Endometrial microvascular endothelial cells (primary cell): Measurements from ENCODE around the gene SHANK3. TPM values are rescaled to one million over a fixed set of nuclear protein-coding genes. Genes with fewer than 3 reads are reported as not detected.

Experiments
- in situ Hi-C: cut with HindIII; loops from 2 replicates; pipeline ENCODE4 v1.10.0; 2017; ENCODE audit warnings: low sequenced_read_pairs, low pct_unique_long_range_greater_than_20kb; ENCODE audit errors: inconsistent ontology term
- total RNA-seq: library from RNA; depleted of rRNA; stranded (reverse); fragments of >200 nt; gene quantifications from one replicate; pipeline ENCODE4 v1.2.3, GENCODE V29; 2015; ENCODE audit errors: inconsistent ontology term

Gene SHANK3
- total RNA-seq, 1 donor from 2014 or later = 22.2 TPM

DNA sequence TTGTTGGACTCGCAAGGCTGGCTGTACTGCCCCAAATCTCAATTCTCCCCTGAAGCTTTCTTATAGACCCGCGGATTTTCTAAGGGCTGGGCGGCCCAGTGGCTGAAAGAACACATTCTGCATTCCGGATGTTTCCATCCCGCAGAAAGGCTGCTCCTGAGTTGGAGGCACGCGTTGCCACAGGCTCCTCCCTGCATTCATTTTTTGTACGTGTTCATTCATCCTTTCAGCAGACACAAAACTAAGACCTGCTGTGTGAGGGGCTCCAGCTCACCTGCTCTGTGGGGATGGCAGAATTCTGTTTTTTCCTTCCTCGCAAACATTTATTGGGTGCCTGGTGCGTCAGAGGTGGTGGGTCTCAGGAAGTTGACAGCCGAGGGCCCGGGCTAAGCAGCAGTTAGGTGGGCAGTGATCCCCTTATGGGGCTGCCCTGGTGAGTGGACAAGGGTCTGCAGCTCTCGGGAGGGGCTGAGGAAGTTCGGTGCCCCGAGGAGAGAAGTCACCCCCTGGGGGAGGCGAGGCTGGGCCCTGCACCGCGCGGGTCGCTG lies 23.7 kb downstream of the SHANK3 start:
- in situ Hi-C loops = no loop called here

- in situ Hi-C loops = no loop called here
These were observed 24.4 kb downstream of the SHANK3 start for GRCh38 chr22:50696799-50697561.

- in situ Hi-C loops = no loop called here
These were observed 25.3 kb downstream of the SHANK3 start for GRCh38 chr22:50697667-50698506.

DNA sequence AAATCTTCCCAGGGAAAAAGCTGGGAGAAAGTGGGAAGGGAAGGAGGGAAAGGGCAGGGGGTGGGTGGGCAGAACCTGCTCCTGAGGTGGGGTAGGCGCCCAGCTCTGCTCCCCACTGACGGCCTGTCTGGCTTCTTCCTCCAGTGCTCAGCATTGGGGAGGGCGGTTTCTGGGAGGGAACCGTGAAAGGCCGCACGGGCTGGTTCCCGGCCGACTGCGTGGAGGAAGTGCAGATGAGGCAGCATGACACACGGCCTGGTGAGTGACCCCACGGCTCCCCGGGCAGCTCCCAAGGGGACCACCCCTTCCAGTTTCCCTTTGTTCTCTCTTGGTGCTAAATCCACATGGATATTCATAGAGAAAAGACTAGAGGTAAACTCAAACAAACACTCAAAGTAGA lies 25.9 kb downstream of the SHANK3 start:
- in situ Hi-C loops = no loop called here

GRCh38 chr22:50699001-50699755 lies 26.6 kb downstream of the SHANK3 start:
- in situ Hi-C loops = no loop called here

GRCh38 chr22:50699756-50700386 lies 27.2 kb downstream of the SHANK3 start:
- in situ Hi-C loops = no loop called here

DNA sequence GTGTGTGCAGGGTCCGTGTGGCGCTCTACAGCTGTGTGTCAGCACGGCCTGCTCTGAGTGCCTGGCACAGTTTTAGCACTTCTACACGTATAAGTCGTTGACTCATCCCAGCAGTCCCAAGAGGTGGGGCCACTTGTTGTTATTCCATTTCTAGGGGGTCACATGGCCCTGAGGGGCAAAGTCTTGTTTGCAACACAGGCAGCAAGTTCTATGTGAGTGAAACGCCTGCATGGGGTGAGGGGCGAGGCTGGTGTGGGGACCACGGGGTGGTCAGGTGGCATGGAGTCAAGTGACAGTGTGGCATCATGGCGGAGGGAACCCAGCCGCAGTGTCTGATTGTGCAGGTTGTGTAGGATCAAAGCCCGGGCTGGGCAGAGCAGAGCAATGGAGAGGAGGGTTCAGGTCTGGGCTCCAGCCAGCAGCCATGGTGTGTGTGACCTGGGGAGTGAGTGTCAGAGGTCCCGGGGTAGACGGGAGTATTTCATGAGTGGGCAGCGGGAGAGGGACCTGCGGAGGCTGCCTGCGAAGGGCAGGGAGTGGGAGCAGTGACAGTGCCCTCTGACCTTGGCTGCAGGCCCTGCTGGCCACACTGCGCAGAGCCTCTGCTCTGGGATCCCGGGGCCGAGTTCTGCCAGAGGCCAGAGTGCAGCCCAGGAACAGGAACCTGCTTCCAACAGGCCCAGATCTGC lies 27.9 kb downstream of the SHANK3 start:
- in situ Hi-C loops = no loop called here

DNA sequence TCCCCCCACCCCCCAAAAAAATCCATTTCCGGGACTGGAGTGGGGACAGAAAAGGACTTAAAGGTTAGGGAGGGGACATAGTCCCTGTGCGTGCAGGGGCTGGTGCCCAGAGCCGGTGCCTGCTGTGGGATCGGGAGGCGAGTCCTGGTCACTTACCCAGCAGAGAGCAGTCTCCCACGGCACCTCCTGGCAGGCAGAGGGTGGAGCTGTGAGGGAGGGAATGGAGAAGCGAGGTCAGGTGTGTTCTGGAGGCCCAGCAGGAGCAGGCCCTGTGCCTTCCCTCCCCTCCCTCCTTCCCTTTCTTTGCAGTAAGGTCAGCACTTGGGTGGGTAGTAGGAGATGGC lies 28.4 kb downstream of the SHANK3 start:
- in situ Hi-C loops = no loop called here

GRCh38 chr22:50701428-50702154 lies 29.0 kb downstream of the SHANK3 start:
- in situ Hi-C loops = no loop called here

- in situ Hi-C loops = no loop called here
These were observed 29.6 kb downstream of the SHANK3 start for GRCh38 chr22:50702261-50702671.

GRCh38 chr22:50702821-50703725 lies 30.4 kb downstream of the SHANK3 start:
- in situ Hi-C loops = no loop called here

- in situ Hi-C loops = no loop called here
These were observed 31.3 kb downstream of the SHANK3 start for GRCh38 chr22:50703726-50704509.

- in situ Hi-C loops = no loop called here
These were observed 32.0 kb downstream of the SHANK3 start for GRCh38 chr22:50704510-50705218.

GRCh38 chr22:50705219-50705691 lies 32.6 kb downstream of the SHANK3 start:
- in situ Hi-C loops = no loop called here

GRCh38 chr22:50705851-50706351 lies 33.3 kb downstream of the SHANK3 start:
- in situ Hi-C loops = no loop called here
